ENCODE measurements around the gene NPEPL1.

DNA sequence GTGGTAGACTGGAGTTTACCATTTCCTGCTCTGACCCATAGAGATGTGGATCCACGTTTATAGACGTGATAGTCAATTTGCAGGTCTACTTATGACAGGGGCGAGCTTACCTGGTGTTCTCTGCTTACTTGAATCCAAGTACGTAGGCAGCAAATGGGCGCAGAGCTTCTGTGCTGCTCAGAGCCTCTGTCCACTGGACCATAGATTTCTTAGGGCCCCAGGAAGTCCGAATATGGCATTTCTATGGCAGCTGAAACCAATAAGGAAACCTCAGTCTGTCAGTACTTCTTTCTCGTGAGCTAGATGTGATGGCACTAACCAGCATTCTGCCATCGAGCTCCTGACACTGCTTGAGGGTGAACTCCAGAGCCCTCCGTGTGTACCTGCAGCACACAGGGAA lies 19.5 kb upstream of the NPEPL1 start:
- TF ChIP-seq CHD2 (IDR thresholded peaks at IDR 0.05; ENCODE audit: borderline replicate concordance, low read depth, low read length) (no peak), TCF3 (IDR thresholded peaks at IDR 0.05; ENCODE audit: borderline replicate concordance, insufficient read depth, low read depth, low read length) (no peak), TCF12 (IDR thresholded peaks at IDR 0.05; ENCODE audit: low read depth, low read length) (no peak), SIN3A (IDR thresholded peaks at IDR 0.05; ENCODE audit: low read depth, low read length) (no peak), LARP7 (IDR thresholded peaks at IDR 0.05) (no peak), POLR2A (IDR thresholded peaks at IDR 0.05; ENCODE audit: low read depth, low read length) (no peak), YY1 (IDR thresholded peaks at IDR 0.05; ENCODE audit: low read depth, low read length) (no peak), CUX1 (IDR thresholded peaks at IDR 0.05; ENCODE audit: insufficient replicate concordance, low read depth, low read length) (no peak), HDGF (IDR thresholded peaks at IDR 0.05) (no peak), HCFC1 (IDR thresholded peaks at IDR 0.05; ENCODE audit: low read length) (no peak), NR2F1 (conservative IDR thresholded peaks at IDR 0.05) (no peak), NFIC (IDR thresholded peaks at IDR 0.05; ENCODE audit: low read depth, low read length) (no peak), EZH2 (IDR thresholded peaks at IDR 0.05; ENCODE audit: borderline replicate concordance, control insufficient read depth, low read depth, low read length) (no peak)

Data from GM12878 (cell line).